H9 (cell line): ENCODE results near the gene LPAR1. TPM values are rescaled to one million over a fixed set of nuclear protein-coding genes. Genes with fewer than 3 reads are reported as not detected.

Source experiments
- DNase-seq: peaks from one replicate; pipeline ENCODE4 v3.0.0-alpha.2; 2017
- H2AFZ ChIP-seq: one replicate; pipeline ENCODE4 v1.6.1; 2013; ENCODE audit warnings: mild to moderate bottlenecking, low read length, control low read depth, moderate library complexity
- H2AK5ac ChIP-seq: 2 replicates; pipeline ENCODE4 v1.6.1; 2013; ENCODE audit warnings: low read length, control low read depth, mixed read lengths; ENCODE audit not compliant: insufficient read length
- H2BK120ac ChIP-seq: one replicate; pipeline ENCODE4 v1.6.1; 2013; ENCODE audit warnings: low read depth, mild to moderate bottlenecking, low read length, control low read depth, inconsistent platforms; ENCODE audit not compliant: poor library complexity, severe bottlenecking
- H2BK12ac ChIP-seq: 2 replicates; pipeline ENCODE4 v1.6.1; 2013; ENCODE audit warnings: low read length, control low read depth, mixed read lengths, low read depth; ENCODE audit not compliant: insufficient read length
- H2BK15ac ChIP-seq: 2 replicates; pipeline ENCODE4 v1.6.1; 2013; ENCODE audit warnings: low read depth, low read length, control low read depth
- H2BK20ac ChIP-seq: one replicate; pipeline ENCODE4 v1.6.1; 2013; ENCODE audit warnings: low read depth, mild to moderate bottlenecking, low read length, control low read depth, inconsistent platforms; ENCODE audit not compliant: poor library complexity, severe bottlenecking
- H2BK5ac ChIP-seq: 2 replicates; pipeline ENCODE4 v1.6.1; 2013; ENCODE audit warnings: low read length, control low read depth, mixed read lengths; ENCODE audit not compliant: insufficient read length
- H3K14ac ChIP-seq: 2 replicates; pipeline ENCODE4 v1.6.1; 2013; ENCODE audit warnings: low read length, control low read depth; ENCODE audit not compliant: insufficient read depth
- H3K18ac ChIP-seq: 2 replicates; pipeline ENCODE4 v1.6.1; 2013; ENCODE audit warnings: low read depth, mild to moderate bottlenecking, mixed read lengths, low read length, control low read depth; ENCODE audit not compliant: insufficient read length
- H3K23ac ChIP-seq: 2 replicates; pipeline ENCODE4 v1.6.1; 2013; ENCODE audit warnings: low read length, control low read depth, mixed read lengths, low read depth; ENCODE audit not compliant: insufficient read length
- H3K23me2 ChIP-seq: 2 replicates; pipeline ENCODE4 v1.6.1; 2013; ENCODE audit warnings: low read depth, mild to moderate bottlenecking, mixed read lengths, low read length, control low read depth; ENCODE audit not compliant: insufficient read length, poor library complexity, severe bottlenecking
- H3K27ac ChIP-seq: 2 replicates; pipeline ENCODE4 v1.5.1; 2013; ENCODE audit warnings: low read length, control low read depth, mixed read lengths, low read depth; ENCODE audit not compliant: insufficient read length
- H3K27me3 ChIP-seq: 2 replicates; pipeline ENCODE4 v1.6.1; 2013; ENCODE audit warnings: low read length, control low read depth, inconsistent platforms; ENCODE audit not compliant: insufficient read depth
- H3K4ac ChIP-seq: 2 replicates; pipeline ENCODE4 v1.6.1; 2013; ENCODE audit warnings: low read depth, mild to moderate bottlenecking, control low read depth, inconsistent platforms, low read length, moderate library complexity
- H3K4me1 ChIP-seq: 2 replicates; pipeline ENCODE4 v1.6.1; 2013; ENCODE audit warnings: low read length, control low read depth, inconsistent platforms; ENCODE audit not compliant: insufficient read depth
- H3K4me2 ChIP-seq: 2 replicates; pipeline ENCODE4 v1.6.1; 2013; ENCODE audit warnings: low read length, control low read depth, mixed read lengths; ENCODE audit not compliant: insufficient read length, insufficient read depth
- H3K56ac ChIP-seq: 2 replicates; pipeline ENCODE4 v1.6.1; 2013; ENCODE audit warnings: low read depth, mild to moderate bottlenecking, mixed read lengths, low read length, control low read depth; ENCODE audit not compliant: insufficient read length
- H3K79me1 ChIP-seq: 2 replicates; pipeline ENCODE4 v1.6.1; 2013; ENCODE audit warnings: low read depth, mild to moderate bottlenecking, moderate library complexity, low read length, control low read depth, inconsistent platforms; ENCODE audit not compliant: insufficient read depth, poor library complexity, severe bottlenecking
- H3K79me2 ChIP-seq: 2 replicates; pipeline ENCODE4 v1.6.1; 2013; ENCODE audit warnings: low read length, control low read depth, inconsistent platforms; ENCODE audit not compliant: insufficient read depth
- H3K9ac ChIP-seq: 2 replicates; pipeline ENCODE4 v1.6.1; 2013; ENCODE audit warnings: low read length, control low read depth, mixed read lengths; ENCODE audit not compliant: insufficient read length; ENCODE audit errors: extremely low read depth
- H3K9me3 ChIP-seq: one replicate; pipeline ENCODE4 v1.6.1; 2013; ENCODE audit warnings: low read depth, low read length, inconsistent platforms; ENCODE audit not compliant: control insufficient read depth
- H3T11ph ChIP-seq: one replicate; pipeline ENCODE4 v1.6.1; 2013; ENCODE audit warnings: mild to moderate bottlenecking, low read length, control low read depth, inconsistent platforms
- H4K20me1 ChIP-seq: one replicate; pipeline ENCODE4 v1.6.1; 2013; ENCODE audit not compliant: control insufficient read depth, insufficient read length, insufficient read depth
- H4K5ac ChIP-seq: 2 replicates; pipeline ENCODE4 v1.6.1; 2013; ENCODE audit warnings: low read depth, mild to moderate bottlenecking, mixed read lengths, low read length, control low read depth; ENCODE audit not compliant: insufficient read length
- H4K8ac ChIP-seq: replicated peaks from 2 replicates; pipeline ENCODE4 v1.6.1; 2013; ENCODE audit warnings: low read length, control low read depth, mixed read lengths, low read depth; ENCODE audit not compliant: insufficient read length
- H4K91ac ChIP-seq: 2 replicates; pipeline ENCODE4 v1.6.1; 2013; ENCODE audit warnings: low read depth, mild to moderate bottlenecking, moderate library complexity, mixed read lengths, low read length, control low read depth; ENCODE audit not compliant: insufficient read length
- H3K27ac Mint-ChIP-seq, 3 experiments: 2 replicates in 2 of 3; 3 replicates in 1 of 3; pipeline ENCODE4 v1.8.0; 2020 to 2021; ENCODE audit warnings: mixed read lengths in 3 of 3, mild to moderate bottlenecking in 1 of 3, moderate library complexity in 1 of 3
- H3K27me3 Mint-ChIP-seq: 2 replicates; pipeline ENCODE4 v1.8.0; 2021; ENCODE audit warnings: low read depth, mild to moderate bottlenecking, moderate library complexity, mixed read lengths
- H3K36me3 Mint-ChIP-seq, 3 experiments: 2 replicates in 2 of 3; 3 replicates in 1 of 3; pipeline ENCODE4 v1.8.0; 2020 to 2021; ENCODE audit warnings: low read depth in 3 of 3, mixed read lengths in 3 of 3; ENCODE audit not compliant: insufficient read depth in 1 of 3
- H3K4me1 Mint-ChIP-seq, 2 experiments: 2 replicates each; pipeline ENCODE4 v1.8.0; 2020; ENCODE audit warnings: mixed read lengths in 2 of 2
- H3K4me3 Mint-ChIP-seq, 2 experiments: 2 replicates in 1 of 2; 3 replicates in 1 of 2; pipeline ENCODE4 v1.8.0; 2020 to 2021; ENCODE audit warnings: mild to moderate bottlenecking in 2 of 2, mixed read lengths in 2 of 2, moderate library complexity in 1 of 2
- H3K9me3 Mint-ChIP-seq, 2 experiments: 2 replicates in 1 of 2; 3 replicates in 1 of 2; pipeline ENCODE4 v1.8.0; 2020; ENCODE audit warnings: mild to moderate bottlenecking in 2 of 2, mixed read lengths in 2 of 2, moderate library complexity in 1 of 2
- WGBS: extraction: QIAGEN DNeasy Blood & Tissue Kit; methylation state at CpG from one replicate; pipeline ENCODE4 v1.1.7; 2013; ENCODE audit warnings: missing lambda C conversion rate, low lambda C conversion rate, mixed read lengths; ENCODE audit not compliant: insufficient read length; ENCODE audit errors: extremely low coverage; 5-methylcytosine and 5-hydroxymethylcytosine counted together
- total RNA-seq: library from RNA; stranded (reverse); gene quantifications from 2 replicates; pipeline ENCODE4 v1.2.1, GENCODE V29; 2021
- TF ChIP-seq, protein P1 (sequence below): fragments of 200-600 bp; sonication (generic); conservative IDR thresholded peaks from 3 replicates; pipeline ENCODE4 v1.8.0; 2021; ENCODE audit warnings: antibody characterized with exemption, mild to moderate bottlenecking

The LPAR1 gene
- total RNA-seq, 1 experiment from 2014 or later = 1.3 TPM

DNA sequence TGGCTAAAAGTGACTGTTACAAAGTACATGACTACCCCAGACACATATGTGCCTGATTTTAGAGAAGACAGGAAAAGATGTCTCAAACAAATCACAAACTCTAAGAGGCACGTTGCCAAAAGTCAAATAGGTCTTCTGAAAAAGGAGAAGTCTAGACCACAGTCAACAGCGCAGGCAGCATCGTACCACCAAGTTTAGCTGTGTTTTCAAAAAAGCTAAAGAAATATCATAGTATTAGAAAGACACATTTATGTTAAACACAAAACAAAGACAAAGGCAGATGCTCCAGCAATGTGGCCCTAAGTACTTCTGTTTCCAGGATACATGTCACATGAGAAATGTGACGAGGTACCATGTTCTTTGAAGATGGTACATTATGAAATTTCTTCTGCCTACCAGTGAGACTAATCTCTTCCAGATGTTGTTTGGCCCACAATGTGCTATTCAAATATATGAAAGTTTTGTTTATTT lies 43.5 kb downstream of the LPAR1 start:
- Histone ChIP-seq H3K23ac (no peak overlapping the region), H3K79me1 (no peaks in the 10 kb centered on the region), H4K20me1 (no peaks in the 10 kb centered on the region), H4K8ac (no peak overlapping the region), H3K79me2 (no peaks in the 10 kb centered on the region), H3K27me3 (no peaks in the 10 kb centered on the region), H3K18ac (no peak overlapping the region), H2BK12ac (no peak overlapping the region), H3K4me2 (no peak overlapping the region), H2BK15ac (no peak overlapping the region), H4K5ac (no peak overlapping the region), H4K91ac (no peak overlapping the region), H2BK5ac (no peak overlapping the region), H3K23me2 (no peaks in the 10 kb centered on the region), H3K14ac (no peak overlapping the region), H2BK20ac (no peak overlapping the region), H3T11ph (no peak overlapping the region), H2AK5ac (no peak overlapping the region), H3K9ac (no peak overlapping the region), H3K4me1 (no peaks in the 10 kb centered on the region), H3K56ac (no peak overlapping the region), H3K27ac (no peak overlapping the region), H2BK120ac (no peak overlapping the region), H3K9me3 (no peaks in the 10 kb centered on the region), H2AFZ (no peak overlapping the region), H3K4ac (no peak overlapping the region)
- H3K27ac Mint-ChIP-seq = no peak overlapping the region
- no CpG with 5 or more reads among the region's 4 CpGs for WGBS
- H3K4me1 Mint-ChIP-seq = no peaks in the 10 kb centered on the region
- no peaks in the 10 kb centered on the region for H3K27me3 Mint-ChIP-seq
- no peak for DNase-seq
- TF ChIP-seq, protein P1, sequence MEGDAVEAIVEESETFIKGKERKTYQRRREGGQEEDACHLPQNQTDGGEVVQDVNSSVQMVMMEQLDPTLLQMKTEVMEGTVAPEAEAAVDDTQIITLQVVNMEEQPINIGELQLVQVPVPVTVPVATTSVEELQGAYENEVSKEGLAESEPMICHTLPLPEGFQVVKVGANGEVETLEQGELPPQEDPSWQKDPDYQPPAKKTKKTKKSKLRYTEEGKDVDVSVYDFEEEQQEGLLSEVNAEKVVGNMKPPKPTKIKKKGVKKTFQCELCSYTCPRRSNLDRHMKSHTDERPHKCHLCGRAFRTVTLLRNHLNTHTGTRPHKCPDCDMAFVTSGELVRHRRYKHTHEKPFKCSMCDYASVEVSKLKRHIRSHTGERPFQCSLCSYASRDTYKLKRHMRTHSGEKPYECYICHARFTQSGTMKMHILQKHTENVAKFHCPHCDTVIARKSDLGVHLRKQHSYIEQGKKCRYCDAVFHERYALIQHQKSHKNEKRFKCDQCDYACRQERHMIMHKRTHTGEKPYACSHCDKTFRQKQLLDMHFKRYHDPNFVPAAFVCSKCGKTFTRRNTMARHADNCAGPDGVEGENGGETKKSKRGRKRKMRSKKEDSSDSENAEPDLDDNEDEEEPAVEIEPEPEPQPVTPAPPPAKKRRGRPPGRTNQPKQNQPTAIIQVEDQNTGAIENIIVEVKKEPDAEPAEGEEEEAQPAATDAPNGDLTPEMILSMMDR = no peak
- peaks cover 0 to under 1% of the 10 kb centered on the region in 2 experiments; a peak in 1 of 5 replicates for H3K9me3 Mint-ChIP-seq
- H3K4me3 Mint-ChIP-seq = no peak overlapping the region
- no peaks in the 10 kb centered on the region for H3K36me3 Mint-ChIP-seq
